ENCODE measurements around the gene HS3ST6. TPM values are rescaled to one million over a fixed set of nuclear protein-coding genes. Genes with fewer than 3 reads are reported as not detected.
A peak's percentile ranks its signal among the peaks of the same experiment; 100 is the strongest.
"Not testable (repeated sequence)": the region's sequence is repeated elsewhere in the genome, so short reads cannot be mapped to it uniquely, and the experiment has no call there.

The HS3ST6 gene
- total and polyA plus RNA-seq, 2 donors = 0.38 to 1.3 TPM

GRCh38 chr16:1890708-1891050 lies 27.5 kb downstream of the HS3ST6 start:
- 55% methylated on average over 4 of the region's 4 CpGs for WGBS
- H3K27ac ChIP-seq (ENCODE audit: low read depth in 1 of 2, low read length in 1 of 2) = no peak overlapping the region
- DNase-seq (ENCODE audit: low read depth in 6 of 9, low spot score in 9 of 9) = no peak
- H3K4me1 ChIP-seq (ENCODE audit: control insufficient read depth in 2 of 2, insufficient read depth in 2 of 2, low read length in 2 of 2) = peaks cover 4 to 27% of the 10 kb centered on the region in 2 donors
- no peaks in the 10 kb centered on the region for H3K9me3 ChIP-seq (ENCODE audit: control insufficient read depth in 2 of 2, insufficient read depth in 1 of 2, low read length in 1 of 2)
- no peaks in the 10 kb centered on the region for H3K36me3 ChIP-seq (ENCODE audit: control insufficient read depth in 2 of 2, insufficient read depth in 2 of 2, low read length in 1 of 2)
- H3K27me3 ChIP-seq (ENCODE audit: control insufficient read depth in 2 of 2, insufficient read depth in 1 of 2, low read length in 1 of 2) = peaks cover 0 to 11% of the 10 kb centered on the region in 2 donors
- no peak overlapping the region for H3K4me3 ChIP-seq (ENCODE audit: low read length in 2 of 2)

DNA sequence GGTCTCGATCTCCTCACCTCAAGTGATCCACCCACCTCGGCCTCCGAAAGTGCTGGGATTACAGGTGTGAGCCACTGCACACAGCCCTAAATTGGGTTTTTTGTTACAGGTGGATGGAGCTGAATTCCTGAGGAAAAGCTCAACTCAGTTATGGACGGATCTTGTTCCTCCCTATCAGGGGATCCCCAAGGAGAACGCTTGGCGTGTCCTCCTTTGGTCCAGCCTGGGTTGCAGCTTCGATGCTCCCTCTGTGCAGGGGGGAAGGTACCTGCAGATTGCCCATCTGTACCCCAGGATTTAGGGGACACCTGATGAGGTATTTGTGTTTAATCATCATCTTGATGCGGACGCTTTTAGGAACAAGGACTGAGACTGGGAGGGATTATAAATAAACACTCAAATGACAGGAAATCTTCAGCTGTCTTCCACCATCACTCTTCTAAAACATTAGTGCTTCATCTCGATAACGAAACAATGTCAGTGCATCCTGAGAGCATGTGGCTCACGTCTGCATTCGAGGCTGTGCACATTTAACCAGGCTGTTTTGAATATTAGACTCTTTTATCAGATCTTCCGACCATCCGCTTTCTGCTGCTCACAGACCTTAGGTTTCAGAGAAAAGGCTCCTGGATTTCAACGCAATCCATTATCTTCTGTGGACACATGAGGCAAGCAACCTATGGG lies 28.0 kb downstream of the HS3ST6 start:
- peaks cover 4 to 26% of the 10 kb centered on the region in 2 donors for H3K4me1 ChIP-seq (ENCODE audit: control insufficient read depth in 2 of 2, insufficient read depth in 2 of 2, low read length in 2 of 2)
- WGBS = 80% methylated on average over 16 of the region's 16 CpGs

GRCh38 chr16:1887711-1888354 lies 30.4 kb downstream of the HS3ST6 start:
- peaks cover 1 to 10% of the 10 kb centered on the region in 2 donors for H3K4me1 ChIP-seq (ENCODE audit: control insufficient read depth in 2 of 2, insufficient read depth in 2 of 2, low read length in 2 of 2)
- no peak overlapping the region for H3K27ac ChIP-seq (ENCODE audit: low read depth in 1 of 2, low read length in 1 of 2)
- DNase-seq (ENCODE audit: low read depth in 6 of 9, low spot score in 9 of 9) = no peak
- peaks cover 0 to 28% of the 10 kb centered on the region in 2 donors for H3K27me3 ChIP-seq (ENCODE audit: control insufficient read depth in 2 of 2, insufficient read depth in 1 of 2, low read length in 1 of 2)
- H3K36me3 ChIP-seq (ENCODE audit: control insufficient read depth in 2 of 2, insufficient read depth in 2 of 2, low read length in 1 of 2) = no peaks in the 10 kb centered on the region
- H3K9me3 ChIP-seq (ENCODE audit: control insufficient read depth in 2 of 2, insufficient read depth in 1 of 2, low read length in 1 of 2) = no peaks in the 10 kb centered on the region
- H3K4me3 ChIP-seq (ENCODE audit: low read length in 2 of 2) = no peak overlapping the region
- WGBS = 92% methylated on average over 14 of the region's 14 CpGs

More for the DNA sequence above, 28.0 kb downstream of the HS3ST6 start:
- no peak overlapping the region for H3K27ac ChIP-seq (ENCODE audit: low read depth in 1 of 2, low read length in 1 of 2)
- H3K36me3 ChIP-seq (ENCODE audit: control insufficient read depth in 2 of 2, insufficient read depth in 2 of 2, low read length in 1 of 2) = no peaks in the 10 kb centered on the region
- H3K9me3 ChIP-seq (ENCODE audit: control insufficient read depth in 2 of 2, insufficient read depth in 1 of 2, low read length in 1 of 2) = no peaks in the 10 kb centered on the region
- H3K27me3 ChIP-seq (ENCODE audit: control insufficient read depth in 2 of 2, insufficient read depth in 1 of 2, low read length in 1 of 2) = peaks cover 0 to 13% of the 10 kb centered on the region in 2 donors
- DNase-seq (ENCODE audit: low read depth in 6 of 9, low spot score in 9 of 9) = no peak
- no peak overlapping the region for H3K4me3 ChIP-seq (ENCODE audit: low read length in 2 of 2)

DNA sequence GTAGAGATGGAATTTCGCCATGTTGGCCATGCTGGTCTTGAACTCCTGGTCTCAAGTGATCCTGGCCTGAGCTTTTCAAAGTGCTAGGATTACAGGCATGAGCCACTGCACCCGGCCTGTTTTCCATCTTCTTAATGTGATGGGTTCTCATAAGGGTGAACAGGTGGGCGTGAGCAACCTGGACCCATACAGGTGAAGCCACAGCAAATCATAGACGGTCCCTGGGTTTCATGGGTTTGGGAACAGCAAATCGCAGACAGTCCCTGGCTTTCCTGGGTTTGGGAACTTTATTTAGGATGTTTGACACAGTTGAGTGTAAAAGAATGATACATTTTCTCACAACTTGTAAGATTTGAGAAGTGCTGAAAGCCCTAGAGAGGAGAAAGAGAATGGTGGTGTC lies 33.3 kb downstream of the HS3ST6 start:
- DNase-seq (ENCODE audit: low read depth in 6 of 9, low spot score in 9 of 9) = no peak
- H3K4me3 ChIP-seq (ENCODE audit: low read length in 2 of 2) = no peak overlapping the region

DNA sequence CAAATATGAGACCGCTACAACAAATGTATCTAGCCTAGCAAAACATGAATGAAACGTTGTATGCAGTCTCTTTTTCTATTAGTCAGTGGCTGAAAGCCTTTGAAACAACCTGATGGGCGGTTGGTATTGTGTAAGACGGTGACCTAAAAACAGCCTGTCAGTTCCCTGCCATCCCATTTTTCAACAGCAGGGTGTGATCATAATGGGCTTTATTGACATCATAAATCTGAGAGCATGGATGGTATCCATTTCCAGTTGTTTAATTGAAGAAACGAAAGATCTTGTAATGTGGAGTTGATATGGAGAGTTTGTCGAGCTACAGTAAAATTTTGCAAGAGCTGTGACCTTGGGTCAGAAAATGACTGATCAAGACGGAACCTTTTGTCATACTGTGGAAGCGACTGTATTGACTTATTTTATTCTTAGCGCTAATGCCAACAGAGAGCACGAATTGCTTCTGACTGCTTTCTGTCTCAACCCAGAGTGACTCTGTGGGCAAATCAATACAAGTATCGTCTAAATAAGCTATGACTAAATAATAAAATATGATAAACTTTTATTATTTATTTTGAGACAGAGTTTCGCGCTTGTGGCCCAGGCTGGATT lies 34.0 kb downstream of the HS3ST6 start:
- no peak overlapping the region for H3K4me3 ChIP-seq (ENCODE audit: low read length in 2 of 2)
- H3K27ac ChIP-seq (ENCODE audit: low read depth in 1 of 2, low read length in 1 of 2) = no peak overlapping the region
- no peaks in the 10 kb centered on the region for H3K4me1 ChIP-seq (ENCODE audit: control insufficient read depth in 2 of 2, insufficient read depth in 2 of 2, low read length in 2 of 2)
- no peaks in the 10 kb centered on the region for H3K36me3 ChIP-seq (ENCODE audit: control insufficient read depth in 2 of 2, insufficient read depth in 2 of 2, low read length in 1 of 2)
- H3K9me3 ChIP-seq (ENCODE audit: control insufficient read depth in 2 of 2, insufficient read depth in 1 of 2, low read length in 1 of 2) = no peaks in the 10 kb centered on the region
- 77% methylated on average over 13 of the region's 13 CpGs for WGBS
- H3K27me3 ChIP-seq (ENCODE audit: control insufficient read depth in 2 of 2, insufficient read depth in 1 of 2, low read length in 1 of 2) = peaks cover 0 to 31% of the 10 kb centered on the region in 2 donors
- peak in 1 of 9 donors; percentile 38 for DNase-seq (ENCODE audit: low read depth in 6 of 9, low spot score in 9 of 9)

More for the DNA sequence above, 33.3 kb downstream of the HS3ST6 start:
- Histone ChIP-seq H3K27me3 (ENCODE audit: control insufficient read depth in 2 of 2, insufficient read depth in 1 of 2, low read length in 1 of 2) (peaks cover 0 to 27% of the 10 kb centered on the region in 2 donors), H3K4me1 (ENCODE audit: control insufficient read depth in 2 of 2, insufficient read depth in 2 of 2, low read length in 2 of 2) (peaks cover 0 to 1% of the 10 kb centered on the region in 2 donors), H3K9me3 (ENCODE audit: control insufficient read depth in 2 of 2, insufficient read depth in 1 of 2, low read length in 1 of 2) (no peaks in the 10 kb centered on the region), H3K36me3 (ENCODE audit: control insufficient read depth in 2 of 2, insufficient read depth in 2 of 2, low read length in 1 of 2) (no peaks in the 10 kb centered on the region), H3K27ac (ENCODE audit: low read depth in 1 of 2, low read length in 1 of 2) (no peak overlapping the region)
- 82% methylated on average over 5 of the region's 5 CpGs for WGBS

DNA sequence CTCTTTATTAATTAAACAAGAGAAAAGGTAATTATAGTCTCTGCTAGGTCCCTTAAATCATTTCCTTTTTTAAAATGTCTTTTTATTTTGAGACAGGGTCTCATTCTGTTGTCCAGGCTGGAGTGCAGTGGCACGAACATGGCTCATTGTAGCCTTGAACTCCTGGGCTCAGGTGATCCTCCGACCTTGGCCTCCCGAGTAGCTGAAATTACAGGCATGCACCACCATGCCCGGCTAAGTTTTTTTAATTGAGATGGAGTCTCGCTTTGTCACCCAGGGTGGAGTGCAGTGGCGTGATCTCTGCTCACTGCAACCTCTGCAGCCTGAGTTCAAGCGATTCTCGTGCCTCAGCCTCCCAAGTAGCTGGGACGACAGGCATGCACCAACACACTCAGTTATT lies 37.0 kb downstream of the HS3ST6 start:
- not testable (repeated sequence) for H3K27ac ChIP-seq (ENCODE audit: low read depth in 1 of 2, low read length in 1 of 2); DNase-seq (ENCODE audit: low read depth in 6 of 9, low spot score in 9 of 9); H3K36me3 ChIP-seq (ENCODE audit: control insufficient read depth in 2 of 2, insufficient read depth in 2 of 2, low read length in 1 of 2); H3K9me3 ChIP-seq (ENCODE audit: control insufficient read depth in 2 of 2, insufficient read depth in 1 of 2, low read length in 1 of 2); H3K4me1 ChIP-seq (ENCODE audit: control insufficient read depth in 2 of 2, insufficient read depth in 2 of 2, low read length in 2 of 2); H3K4me3 ChIP-seq (ENCODE audit: low read length in 2 of 2)
- peaks cover 3 to 50% of the 10 kb centered on the region in 2 donors for H3K27me3 ChIP-seq (ENCODE audit: control insufficient read depth in 2 of 2, insufficient read depth in 1 of 2, low read length in 1 of 2)
- 96% methylated on average over 9 of the region's 9 CpGs for WGBS

DNA sequence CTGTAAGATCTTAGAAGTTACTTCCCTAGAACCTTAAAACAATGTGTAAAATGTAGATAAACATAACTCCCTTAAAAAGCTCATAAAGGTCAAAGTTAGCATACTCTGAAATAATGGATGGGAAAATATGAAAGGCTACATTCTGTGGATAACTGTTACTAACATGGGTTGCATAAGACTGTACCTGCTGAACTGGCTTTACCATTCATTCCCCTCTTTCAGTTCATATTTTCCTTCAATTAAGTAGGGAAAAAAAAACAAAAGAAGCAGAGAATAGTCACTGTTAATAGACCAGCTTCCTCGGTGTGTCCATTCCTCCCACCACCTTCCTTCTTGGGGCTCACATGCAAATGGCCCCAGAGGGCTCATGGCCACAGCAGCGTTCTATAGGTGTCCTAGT lies 38.7 kb downstream of the HS3ST6 start:
- Histone ChIP-seq H3K9me3 (ENCODE audit: control insufficient read depth in 2 of 2, insufficient read depth in 1 of 2, low read length in 1 of 2) (no peaks in the 10 kb centered on the region), H3K27me3 (ENCODE audit: control insufficient read depth in 2 of 2, insufficient read depth in 1 of 2, low read length in 1 of 2) (peaks cover 5 to 54% of the 10 kb centered on the region in 2 donors), H3K36me3 (ENCODE audit: control insufficient read depth in 2 of 2, insufficient read depth in 2 of 2, low read length in 1 of 2) (no peaks in the 10 kb centered on the region), H3K4me3 (ENCODE audit: low read length in 2 of 2) (no peak overlapping the region), H3K4me1 (ENCODE audit: control insufficient read depth in 2 of 2, insufficient read depth in 2 of 2, low read length in 2 of 2) (no peaks in the 10 kb centered on the region), H3K27ac (ENCODE audit: low read depth in 1 of 2, low read length in 1 of 2) (no peak overlapping the region)
- WGBS = 49% methylated on average over 2 of the region's 2 CpGs
- DNase-seq (ENCODE audit: low read depth in 6 of 9, low spot score in 9 of 9) = no peak

GRCh38 chr16:1878256-1878655 lies 40.0 kb downstream of the HS3ST6 start:
- Histone ChIP-seq H3K27me3 (ENCODE audit: control insufficient read depth in 2 of 2, insufficient read depth in 1 of 2, low read length in 1 of 2) (peaks cover 8 to 61% of the 10 kb centered on the region in 2 donors), H3K4me3 (ENCODE audit: low read length in 2 of 2) (no peak overlapping the region), H3K4me1 (ENCODE audit: control insufficient read depth in 2 of 2, insufficient read depth in 2 of 2, low read length in 2 of 2) (no peaks in the 10 kb centered on the region), H3K9me3 (ENCODE audit: control insufficient read depth in 2 of 2, insufficient read depth in 1 of 2, low read length in 1 of 2) (no peaks in the 10 kb centered on the region), H3K36me3 (ENCODE audit: control insufficient read depth in 2 of 2, insufficient read depth in 2 of 2, low read length in 1 of 2) (no peaks in the 10 kb centered on the region), H3K27ac (ENCODE audit: low read depth in 1 of 2, low read length in 1 of 2) (no peak overlapping the region)
- 87% methylated on average over 5 of the region's 5 CpGs for WGBS
- no peak for DNase-seq (ENCODE audit: low read depth in 6 of 9, low spot score in 9 of 9)

DNA sequence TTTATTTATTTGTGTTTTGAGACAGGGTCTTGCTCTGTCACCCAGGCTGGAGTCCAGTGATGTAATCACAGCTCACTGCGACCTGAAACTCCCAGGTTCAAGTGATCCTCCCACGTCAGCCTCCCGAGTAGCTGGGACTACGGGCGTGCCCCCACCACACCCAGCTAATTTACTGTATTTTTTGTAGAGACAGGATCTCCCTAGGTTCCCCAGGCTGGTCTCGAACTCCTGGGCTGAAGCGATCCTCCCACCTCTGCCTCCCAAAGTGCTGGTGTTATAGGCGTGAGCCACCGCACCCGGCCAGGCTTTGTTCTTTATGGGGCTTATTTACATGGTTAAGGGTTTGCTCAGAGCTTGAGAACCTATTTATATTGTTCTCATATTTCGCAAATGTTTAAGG lies 40.4 kb downstream of the HS3ST6 start:
- H3K27ac ChIP-seq (ENCODE audit: low read depth in 1 of 2, low read length in 1 of 2) = no peak overlapping the region
- peaks cover 0 to under 1% of the 10 kb centered on the region in 2 donors for H3K9me3 ChIP-seq (ENCODE audit: control insufficient read depth in 2 of 2, insufficient read depth in 1 of 2, low read length in 1 of 2)
- no peak for DNase-seq (ENCODE audit: low read depth in 6 of 9, low spot score in 9 of 9)
- no peak overlapping the region for H3K4me3 ChIP-seq (ENCODE audit: low read length in 2 of 2)
- H3K36me3 ChIP-seq (ENCODE audit: control insufficient read depth in 2 of 2, insufficient read depth in 2 of 2, low read length in 1 of 2) = no peaks in the 10 kb centered on the region
- H3K27me3 ChIP-seq (ENCODE audit: control insufficient read depth in 2 of 2, insufficient read depth in 1 of 2, low read length in 1 of 2) = peaks cover 9 to 62% of the 10 kb centered on the region in 2 donors
- no peaks in the 10 kb centered on the region for H3K4me1 ChIP-seq (ENCODE audit: control insufficient read depth in 2 of 2, insufficient read depth in 2 of 2, low read length in 2 of 2)
- 76% methylated on average over 11 of the region's 11 CpGs for WGBS

All from thymus (tissue), 11 donors.